ENCODE data around the gene FOXP1. TPM values are rescaled to one million over a fixed set of nuclear protein-coding genes. Genes with fewer than 3 reads are reported as not detected.

Gene FOXP1
- total RNA-seq, 2 donors from 2014 or later = 41.7 to 94.3 TPM

DNA sequence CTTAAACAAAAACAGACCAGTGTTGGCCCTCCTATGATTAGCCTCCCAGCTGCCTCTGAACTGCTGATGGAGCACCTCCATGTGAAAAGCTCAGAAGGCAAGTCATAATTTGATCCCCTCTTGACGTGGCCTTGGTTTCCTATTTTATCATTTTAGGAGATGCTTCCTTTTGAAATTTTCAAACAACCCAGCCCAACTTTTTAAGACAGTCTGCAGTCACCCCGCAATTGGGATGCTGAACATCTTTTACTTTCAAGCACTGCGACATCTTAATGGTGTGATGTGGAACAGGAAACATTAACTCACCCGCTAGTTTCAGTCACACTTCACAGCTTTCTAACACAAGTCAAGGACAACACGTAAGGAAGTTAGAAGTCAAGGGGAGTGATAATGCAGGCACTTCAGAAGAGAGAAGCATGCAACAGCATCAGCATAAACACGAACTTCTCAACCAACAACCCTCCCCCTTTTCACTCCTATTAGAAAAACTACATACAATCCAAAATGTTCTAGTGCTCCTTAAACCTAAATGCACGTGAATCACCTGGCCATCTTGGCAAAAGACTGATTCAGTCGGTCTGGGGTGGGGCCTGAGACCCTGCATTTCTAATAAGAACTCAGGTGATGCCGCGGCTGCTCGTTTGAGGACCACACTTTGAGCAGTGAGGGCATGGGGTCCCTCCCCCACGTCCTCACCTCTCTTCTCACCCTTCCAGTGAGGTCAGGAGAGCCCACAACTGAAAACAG, 161.5 kb downstream of the FOXP1 start:
- peaks cover 23% of the 10 kb centered on the region for H3K4me1 Mint-ChIP-seq
- H3K27ac ChIP-seq (ENCODE audit: low read depth, low read length) = no peak overlapping the region
- H3K27ac Mint-ChIP-seq = no peak overlapping the region
- H3K36me3 ChIP-seq (ENCODE audit: control insufficient read depth, insufficient read depth, low read length) = no peaks in the 10 kb centered on the region
- no peaks in the 10 kb centered on the region for H3K4me1 ChIP-seq (ENCODE audit: control insufficient read depth, insufficient read depth, low read length)
- no peak overlapping the region for H3K4me3 ChIP-seq (ENCODE audit: low read length)
- H3K9me3 Mint-ChIP-seq = no peaks in the 10 kb centered on the region
- no peak overlapping the region for H3K9ac ChIP-seq (ENCODE audit: extremely low read depth, low read length, poor library complexity, severe bottlenecking)
- no peak overlapping the region for H3K4me3 Mint-ChIP-seq
- no peaks in the 10 kb centered on the region for H3K27me3 ChIP-seq (ENCODE audit: control insufficient read depth, insufficient read depth, low read length, poor library complexity, severe bottlenecking)
- peaks cover 5% of the 10 kb centered on the region for H3K36me3 Mint-ChIP-seq (ENCODE audit: low read depth)
- no peaks in the 10 kb centered on the region for H3K27me3 Mint-ChIP-seq (ENCODE audit: insufficient read depth)
- no peak for DNase-seq
- no peaks in the 10 kb centered on the region for H3K9me3 ChIP-seq (ENCODE audit: control insufficient read depth, low read length)
- TF ChIP-seq, protein P1, sequence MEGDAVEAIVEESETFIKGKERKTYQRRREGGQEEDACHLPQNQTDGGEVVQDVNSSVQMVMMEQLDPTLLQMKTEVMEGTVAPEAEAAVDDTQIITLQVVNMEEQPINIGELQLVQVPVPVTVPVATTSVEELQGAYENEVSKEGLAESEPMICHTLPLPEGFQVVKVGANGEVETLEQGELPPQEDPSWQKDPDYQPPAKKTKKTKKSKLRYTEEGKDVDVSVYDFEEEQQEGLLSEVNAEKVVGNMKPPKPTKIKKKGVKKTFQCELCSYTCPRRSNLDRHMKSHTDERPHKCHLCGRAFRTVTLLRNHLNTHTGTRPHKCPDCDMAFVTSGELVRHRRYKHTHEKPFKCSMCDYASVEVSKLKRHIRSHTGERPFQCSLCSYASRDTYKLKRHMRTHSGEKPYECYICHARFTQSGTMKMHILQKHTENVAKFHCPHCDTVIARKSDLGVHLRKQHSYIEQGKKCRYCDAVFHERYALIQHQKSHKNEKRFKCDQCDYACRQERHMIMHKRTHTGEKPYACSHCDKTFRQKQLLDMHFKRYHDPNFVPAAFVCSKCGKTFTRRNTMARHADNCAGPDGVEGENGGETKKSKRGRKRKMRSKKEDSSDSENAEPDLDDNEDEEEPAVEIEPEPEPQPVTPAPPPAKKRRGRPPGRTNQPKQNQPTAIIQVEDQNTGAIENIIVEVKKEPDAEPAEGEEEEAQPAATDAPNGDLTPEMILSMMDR (conservative IDR thresholded peaks at IDR 0.05) = no peak
- 93 to 94% methylated on average over 4 to 12 of the region's 12 CpGs for WGBS, 2 experiments (ENCODE audit: insufficient coverage in 1 of 2, insufficient read length in 1 of 2)

DNA sequence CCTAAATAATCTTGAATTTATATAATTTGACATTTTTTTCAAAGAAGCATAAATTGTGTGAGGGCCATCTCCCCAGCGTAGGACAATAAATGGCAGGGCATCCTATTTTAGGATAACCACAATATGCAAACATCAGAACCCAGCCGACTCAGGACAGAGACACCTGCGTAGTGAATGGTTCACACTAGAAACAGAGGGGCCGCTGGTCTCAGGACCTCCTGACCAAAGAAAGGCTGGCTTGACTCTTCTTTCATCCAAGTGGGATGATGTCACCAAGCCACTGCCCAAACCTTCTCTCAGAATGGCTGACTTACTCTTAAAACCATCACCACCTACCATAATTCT, 162.1 kb downstream of the FOXP1 start:
- WGBS, 2 experiments (ENCODE audit: insufficient coverage in 1 of 2, insufficient read length in 1 of 2) = 98% methylated on average over 4 of the region's 4 CpGs; no CpG with 5 or more reads in 1 of the 2 experiments
- Histone ChIP-seq H3K36me3 (ENCODE audit: control insufficient read depth, insufficient read depth, low read length) (no peaks in the 10 kb centered on the region), H3K4me3 (ENCODE audit: low read length) (no peak overlapping the region), H3K27me3 (ENCODE audit: control insufficient read depth, insufficient read depth, low read length, poor library complexity, severe bottlenecking) (no peaks in the 10 kb centered on the region), H3K9ac (ENCODE audit: extremely low read depth, low read length, poor library complexity, severe bottlenecking) (no peak overlapping the region), H3K27ac (ENCODE audit: low read depth, low read length) (no peak overlapping the region), H3K4me1 (ENCODE audit: control insufficient read depth, insufficient read depth, low read length) (no peaks in the 10 kb centered on the region), H3K9me3 (ENCODE audit: control insufficient read depth, low read length) (no peaks in the 10 kb centered on the region)
- H3K9me3 Mint-ChIP-seq = no peaks in the 10 kb centered on the region
- peaks cover 24% of the 10 kb centered on the region for H3K4me1 Mint-ChIP-seq
- peaks cover 5% of the 10 kb centered on the region for H3K36me3 Mint-ChIP-seq (ENCODE audit: low read depth)
- H3K27ac Mint-ChIP-seq = no peak overlapping the region
- H3K4me3 Mint-ChIP-seq = no peak overlapping the region
- no peak for DNase-seq
- TF ChIP-seq, protein P1 (conservative IDR thresholded peaks at IDR 0.05) = no peak
- H3K27me3 Mint-ChIP-seq (ENCODE audit: insufficient read depth) = no peaks in the 10 kb centered on the region

DNA sequence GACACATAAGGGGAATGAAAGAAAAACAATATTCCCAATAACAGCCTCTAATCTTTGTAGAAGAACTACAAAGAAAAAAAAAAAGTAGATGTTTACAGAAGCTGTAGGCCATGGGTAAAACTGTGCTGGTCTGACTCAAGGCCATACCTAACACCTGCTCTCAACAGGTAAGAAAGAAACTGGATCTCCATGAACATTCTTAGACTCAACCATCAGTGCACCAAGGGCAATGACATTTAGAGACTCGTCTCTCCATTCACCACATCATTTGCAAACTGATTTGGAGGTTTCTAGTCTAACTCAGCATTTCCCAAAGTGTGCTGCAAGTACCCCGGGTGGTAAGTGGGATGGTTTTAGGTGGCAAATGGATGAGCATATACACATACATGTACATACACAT, 164.2 kb downstream of the FOXP1 start:
- 86% methylated on average over 1 of the region's 2 CpGs; no CpG with 5 or more reads in 1 of the 2 experiments for WGBS, 2 experiments (ENCODE audit: insufficient coverage in 1 of 2, insufficient read length in 1 of 2)
- Mint-ChIP-seq H3K4me3 (no peak overlapping the region), H3K27me3 (ENCODE audit: insufficient read depth) (no peaks in the 10 kb centered on the region), H3K36me3 (ENCODE audit: low read depth) (no peaks in the 10 kb centered on the region), H3K4me1 (peaks cover 32% of the 10 kb centered on the region), H3K9me3 (no peaks in the 10 kb centered on the region), H3K27ac (no peak overlapping the region)
- Histone ChIP-seq H3K9ac (ENCODE audit: extremely low read depth, low read length, poor library complexity, severe bottlenecking) (no peak overlapping the region), H3K4me1 (ENCODE audit: control insufficient read depth, insufficient read depth, low read length) (no peaks in the 10 kb centered on the region), H3K9me3 (ENCODE audit: control insufficient read depth, low read length) (no peaks in the 10 kb centered on the region), H3K27ac (ENCODE audit: low read depth, low read length) (no peak overlapping the region), H3K4me3 (ENCODE audit: low read length) (no peak overlapping the region), H3K36me3 (ENCODE audit: control insufficient read depth, insufficient read depth, low read length) (no peaks in the 10 kb centered on the region), H3K27me3 (ENCODE audit: control insufficient read depth, insufficient read depth, low read length, poor library complexity, severe bottlenecking) (no peaks in the 10 kb centered on the region)
- TF ChIP-seq, protein P1 (conservative IDR thresholded peaks at IDR 0.05) = no peak
- no peak for DNase-seq
